ENCODE data around the gene L2HGDH. TPM values are rescaled to one million over a fixed set of nuclear protein-coding genes. Genes with fewer than 3 reads are reported as not detected.

The L2HGDH gene
- total RNA-seq, 1 experiment from 2014 or later: 24.0 TPM

DNA sequence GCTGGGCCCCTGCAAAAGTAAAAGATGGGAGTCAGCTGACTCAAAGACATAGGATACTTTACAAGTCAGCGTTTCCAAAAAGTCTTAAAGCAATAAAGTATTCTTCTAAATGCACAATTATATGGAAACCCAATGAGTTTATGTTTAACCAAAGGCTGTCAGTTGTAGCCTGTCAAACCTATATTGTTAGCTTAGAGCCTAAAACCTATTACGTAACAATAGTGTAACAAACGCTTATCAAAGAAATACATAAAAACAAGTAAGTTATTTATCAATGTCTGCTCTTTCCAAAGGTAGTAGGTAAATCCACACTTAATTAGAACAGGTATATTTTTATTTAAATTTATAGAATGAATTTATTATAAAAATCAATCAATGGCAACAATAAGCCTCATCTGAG is 64.8 kb downstream of the L2HGDH start (continued):
- TF ChIP-seq, protein P1, sequence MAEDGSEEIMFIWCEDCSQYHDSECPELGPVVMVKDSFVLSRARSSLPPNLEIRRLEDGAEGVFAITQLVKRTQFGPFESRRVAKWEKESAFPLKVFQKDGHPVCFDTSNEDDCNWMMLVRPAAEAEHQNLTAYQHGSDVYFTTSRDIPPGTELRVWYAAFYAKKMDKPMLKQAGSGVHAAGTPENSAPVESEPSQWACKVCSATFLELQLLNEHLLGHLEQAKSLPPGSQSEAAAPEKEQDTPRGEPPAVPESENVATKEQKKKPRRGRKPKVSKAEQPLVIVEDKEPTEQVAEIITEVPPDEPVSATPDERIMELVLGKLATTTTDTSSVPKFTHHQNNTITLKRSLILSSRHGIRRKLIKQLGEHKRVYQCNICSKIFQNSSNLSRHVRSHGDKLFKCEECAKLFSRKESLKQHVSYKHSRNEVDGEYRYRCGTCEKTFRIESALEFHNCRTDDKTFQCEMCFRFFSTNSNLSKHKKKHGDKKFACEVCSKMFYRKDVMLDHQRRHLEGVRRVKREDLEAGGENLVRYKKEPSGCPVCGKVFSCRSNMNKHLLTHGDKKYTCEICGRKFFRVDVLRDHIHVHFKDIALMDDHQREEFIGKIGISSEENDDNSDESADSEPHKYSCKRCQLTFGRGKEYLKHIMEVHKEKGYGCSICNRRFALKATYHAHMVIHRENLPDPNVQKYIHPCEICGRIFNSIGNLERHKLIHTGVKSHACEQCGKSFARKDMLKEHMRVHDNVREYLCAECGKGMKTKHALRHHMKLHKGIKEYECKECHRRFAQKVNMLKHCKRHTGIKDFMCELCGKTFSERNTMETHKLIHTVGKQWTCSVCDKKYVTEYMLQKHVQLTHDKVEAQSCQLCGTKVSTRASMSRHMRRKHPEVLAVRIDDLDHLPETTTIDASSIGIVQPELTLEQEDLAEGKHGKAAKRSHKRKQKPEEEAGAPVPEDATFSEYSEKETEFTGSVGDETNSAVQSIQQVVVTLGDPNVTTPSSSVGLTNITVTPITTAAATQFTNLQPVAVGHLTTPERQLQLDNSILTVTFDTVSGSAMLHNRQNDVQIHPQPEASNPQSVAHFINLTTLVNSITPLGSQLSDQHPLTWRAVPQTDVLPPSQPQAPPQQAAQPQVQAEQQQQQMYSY (CRISPR knock-in tag; IDR thresholded peaks at IDR 0.05): no peak

GRCh38 chr14:50242566-50243310 is 69.3 kb downstream of the L2HGDH start:
- ATAC-seq: no peak
- Mint-ChIP-seq H3K4me1 (no peaks in the 10 kb centered on the region), H3K4me3 (no peak overlapping the region), H3K36me3 (peaks cover 10% of the 10 kb centered on the region), H3K27me3 (ENCODE audit: low read depth) (no peaks in the 10 kb centered on the region), H3K9me3 (no peaks in the 10 kb centered on the region), H3K27ac (no peak overlapping the region)
- ChIA-PET CTCF (no interaction called here), POLR2A (no interaction called here)
- TF ChIP-seq ZNF512 (CRISPR knock-in tag; IDR thresholded peaks at IDR 0.05; ENCODE audit: borderline replicate concordance): no peak
- no peak for TF ChIP-seq FOXP1 (CRISPR knock-in tag; IDR thresholded peaks at IDR 0.05; ENCODE audit: borderline replicate concordance)
- TF ChIP-seq TP53 (CRISPR knock-in tag; IDR thresholded peaks at IDR 0.05): no peak
- TF ChIP-seq, protein P2, sequence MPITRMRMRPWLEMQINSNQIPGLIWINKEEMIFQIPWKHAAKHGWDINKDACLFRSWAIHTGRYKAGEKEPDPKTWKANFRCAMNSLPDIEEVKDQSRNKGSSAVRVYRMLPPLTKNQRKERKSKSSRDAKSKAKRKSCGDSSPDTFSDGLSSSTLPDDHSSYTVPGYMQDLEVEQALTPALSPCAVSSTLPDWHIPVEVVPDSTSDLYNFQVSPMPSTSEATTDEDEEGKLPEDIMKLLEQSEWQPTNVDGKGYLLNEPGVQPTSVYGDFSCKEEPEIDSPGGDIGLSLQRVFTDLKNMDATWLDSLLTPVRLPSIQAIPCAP (CRISPR knock-in tag; IDR thresholded peaks at IDR 0.05): no peak
- TF ChIP-seq, protein P3, sequence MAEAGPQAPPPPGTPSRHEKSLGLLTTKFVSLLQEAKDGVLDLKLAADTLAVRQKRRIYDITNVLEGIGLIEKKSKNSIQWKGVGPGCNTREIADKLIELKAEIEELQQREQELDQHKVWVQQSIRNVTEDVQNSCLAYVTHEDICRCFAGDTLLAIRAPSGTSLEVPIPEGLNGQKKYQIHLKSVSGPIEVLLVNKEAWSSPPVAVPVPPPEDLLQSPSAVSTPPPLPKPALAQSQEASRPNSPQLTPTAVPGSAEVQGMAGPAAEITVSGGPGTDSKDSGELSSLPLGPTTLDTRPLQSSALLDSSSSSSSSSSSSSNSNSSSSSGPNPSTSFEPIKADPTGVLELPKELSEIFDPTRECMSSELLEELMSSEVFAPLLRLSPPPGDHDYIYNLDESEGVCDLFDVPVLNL (CRISPR knock-in tag; IDR thresholded peaks at IDR 0.05; ENCODE audit: borderline replicate concordance, low read depth): no peak
- no peak for TF ChIP-seq TCF7 (CRISPR knock-in tag; IDR thresholded peaks at IDR 0.05; ENCODE audit: low read depth)
- TF ChIP-seq KAT7 (CRISPR knock-in tag; IDR thresholded peaks at IDR 0.05; ENCODE audit: borderline replicate concordance): no peak
- TF ChIP-seq CBFB (CRISPR knock-in tag; IDR thresholded peaks at IDR 0.05; ENCODE audit: low read depth): no peak
- no peak for TF ChIP-seq GRHL2 (CRISPR knock-in tag; IDR thresholded peaks at IDR 0.05; ENCODE audit: insufficient replicate concordance, severe bottlenecking)
- TF ChIP-seq FOXK1 (CRISPR knock-in tag; IDR thresholded peaks at IDR 0.05): no peak
- TF ChIP-seq OVOL2 (CRISPR knock-in tag; IDR thresholded peaks at IDR 0.05; ENCODE audit: borderline replicate concordance): no peak
- TF ChIP-seq, protein P4, sequence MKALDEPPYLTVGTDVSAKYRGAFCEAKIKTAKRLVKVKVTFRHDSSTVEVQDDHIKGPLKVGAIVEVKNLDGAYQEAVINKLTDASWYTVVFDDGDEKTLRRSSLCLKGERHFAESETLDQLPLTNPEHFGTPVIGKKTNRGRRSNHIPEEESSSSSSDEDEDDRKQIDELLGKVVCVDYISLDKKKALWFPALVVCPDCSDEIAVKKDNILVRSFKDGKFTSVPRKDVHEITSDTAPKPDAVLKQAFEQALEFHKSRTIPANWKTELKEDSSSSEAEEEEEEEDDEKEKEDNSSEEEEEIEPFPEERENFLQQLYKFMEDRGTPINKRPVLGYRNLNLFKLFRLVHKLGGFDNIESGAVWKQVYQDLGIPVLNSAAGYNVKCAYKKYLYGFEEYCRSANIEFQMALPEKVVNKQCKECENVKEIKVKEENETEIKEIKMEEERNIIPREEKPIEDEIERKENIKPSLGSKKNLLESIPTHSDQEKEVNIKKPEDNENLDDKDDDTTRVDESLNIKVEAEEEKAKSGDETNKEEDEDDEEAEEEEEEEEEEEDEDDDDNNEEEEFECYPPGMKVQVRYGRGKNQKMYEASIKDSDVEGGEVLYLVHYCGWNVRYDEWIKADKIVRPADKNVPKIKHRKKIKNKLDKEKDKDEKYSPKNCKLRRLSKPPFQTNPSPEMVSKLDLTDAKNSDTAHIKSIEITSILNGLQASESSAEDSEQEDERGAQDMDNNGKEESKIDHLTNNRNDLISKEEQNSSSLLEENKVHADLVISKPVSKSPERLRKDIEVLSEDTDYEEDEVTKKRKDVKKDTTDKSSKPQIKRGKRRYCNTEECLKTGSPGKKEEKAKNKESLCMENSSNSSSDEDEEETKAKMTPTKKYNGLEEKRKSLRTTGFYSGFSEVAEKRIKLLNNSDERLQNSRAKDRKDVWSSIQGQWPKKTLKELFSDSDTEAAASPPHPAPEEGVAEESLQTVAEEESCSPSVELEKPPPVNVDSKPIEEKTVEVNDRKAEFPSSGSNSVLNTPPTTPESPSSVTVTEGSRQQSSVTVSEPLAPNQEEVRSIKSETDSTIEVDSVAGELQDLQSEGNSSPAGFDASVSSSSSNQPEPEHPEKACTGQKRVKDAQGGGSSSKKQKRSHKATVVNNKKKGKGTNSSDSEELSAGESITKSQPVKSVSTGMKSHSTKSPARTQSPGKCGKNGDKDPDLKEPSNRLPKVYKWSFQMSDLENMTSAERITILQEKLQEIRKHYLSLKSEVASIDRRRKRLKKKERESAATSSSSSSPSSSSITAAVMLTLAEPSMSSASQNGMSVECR (CRISPR knock-in tag; IDR thresholded peaks at IDR 0.05; ENCODE audit: borderline replicate concordance): no peak
- no peak for DNase-seq (ENCODE audit: low spot score)

All from WTC11 (cell line).